ENCODE results near the gene CSRP3.

Gene CSRP3

GRCh38 chr11:19225581-19225980 is 23.8 kb upstream of the CSRP3 start:
- DNase-seq (ENCODE audit: low spot score) = no peak

- no peak for DNase-seq (ENCODE audit: low spot score)
Observed at GRCh38 chr11:19225123-19225522, 23.3 kb upstream of the CSRP3 start.

DNA sequence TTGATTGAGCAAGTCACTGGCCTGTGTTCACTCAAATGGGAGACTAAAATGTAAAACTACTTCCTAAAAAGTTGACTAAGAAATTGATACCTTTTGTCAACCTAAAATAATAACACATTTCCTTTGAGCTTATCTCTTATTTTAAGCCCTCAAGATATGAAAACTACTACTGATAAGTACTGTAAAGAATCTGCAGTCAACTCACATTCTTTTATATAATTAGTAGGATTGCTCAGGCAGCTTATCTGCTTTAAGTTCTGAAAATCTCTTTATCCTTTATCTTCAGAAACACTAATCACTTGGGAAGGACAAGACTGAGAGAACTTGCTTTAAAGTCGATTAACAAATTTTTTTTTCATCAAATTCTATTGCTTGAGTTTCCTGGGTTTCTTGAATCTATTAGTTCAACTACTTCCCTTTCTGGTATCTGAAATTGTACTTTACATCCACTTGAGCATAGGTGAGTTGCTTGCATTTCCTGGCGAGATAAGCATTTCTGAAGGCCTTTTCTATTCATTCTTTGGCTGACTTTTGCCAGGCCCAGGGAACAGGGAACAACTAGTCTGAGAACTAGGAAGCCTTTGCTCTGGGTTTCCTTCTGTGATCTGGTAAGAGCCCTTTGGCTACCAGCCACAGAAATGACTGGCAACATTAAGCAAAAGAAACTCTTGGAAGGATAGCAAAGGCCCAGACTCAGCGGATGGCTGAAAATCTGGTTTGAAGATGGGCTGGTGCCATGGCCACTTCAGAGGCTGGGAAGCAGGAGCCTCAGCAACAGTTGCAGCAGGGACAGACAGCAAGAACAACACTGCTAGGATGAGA is 19.3 kb upstream of the CSRP3 start:
- DNase-seq (ENCODE audit: low spot score) = no peak

DNA sequence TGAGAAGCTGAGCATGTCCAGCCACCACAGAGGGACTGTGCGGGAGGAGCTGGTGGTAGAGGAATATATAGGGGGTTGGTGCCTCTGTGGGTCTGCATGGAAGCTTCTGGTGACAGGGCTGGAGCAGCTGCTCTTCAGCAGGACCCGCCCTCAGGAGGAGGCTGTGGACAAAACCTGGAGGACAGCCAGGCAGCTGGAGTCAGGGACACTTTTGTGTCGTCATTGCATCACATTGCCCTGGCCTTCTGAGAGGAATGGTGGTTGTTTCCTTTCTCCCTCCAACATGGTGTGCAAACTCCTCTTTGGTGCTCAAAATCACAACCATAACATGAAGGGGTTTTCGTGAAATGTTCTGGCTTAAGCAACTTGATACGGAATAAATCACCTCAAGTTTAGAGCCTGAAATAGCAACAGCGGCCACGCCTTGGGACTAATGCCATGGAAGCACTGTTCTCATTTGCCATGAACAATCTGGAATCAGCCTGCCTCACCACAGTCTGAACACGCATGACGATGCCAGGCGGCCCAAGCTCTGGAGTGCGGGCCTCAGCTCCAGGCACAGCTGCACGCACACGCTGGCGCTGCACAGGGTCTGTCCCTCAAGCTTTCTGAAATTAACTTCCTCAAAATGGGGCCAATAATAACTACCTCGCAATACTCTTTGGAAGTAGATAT is 17.1 kb upstream of the CSRP3 start:
- no peak for DNase-seq (ENCODE audit: low spot score)

GRCh38 chr11:19218216-19218615 is 16.4 kb upstream of the CSRP3 start:
- no peak for DNase-seq (ENCODE audit: low spot score)

DNA sequence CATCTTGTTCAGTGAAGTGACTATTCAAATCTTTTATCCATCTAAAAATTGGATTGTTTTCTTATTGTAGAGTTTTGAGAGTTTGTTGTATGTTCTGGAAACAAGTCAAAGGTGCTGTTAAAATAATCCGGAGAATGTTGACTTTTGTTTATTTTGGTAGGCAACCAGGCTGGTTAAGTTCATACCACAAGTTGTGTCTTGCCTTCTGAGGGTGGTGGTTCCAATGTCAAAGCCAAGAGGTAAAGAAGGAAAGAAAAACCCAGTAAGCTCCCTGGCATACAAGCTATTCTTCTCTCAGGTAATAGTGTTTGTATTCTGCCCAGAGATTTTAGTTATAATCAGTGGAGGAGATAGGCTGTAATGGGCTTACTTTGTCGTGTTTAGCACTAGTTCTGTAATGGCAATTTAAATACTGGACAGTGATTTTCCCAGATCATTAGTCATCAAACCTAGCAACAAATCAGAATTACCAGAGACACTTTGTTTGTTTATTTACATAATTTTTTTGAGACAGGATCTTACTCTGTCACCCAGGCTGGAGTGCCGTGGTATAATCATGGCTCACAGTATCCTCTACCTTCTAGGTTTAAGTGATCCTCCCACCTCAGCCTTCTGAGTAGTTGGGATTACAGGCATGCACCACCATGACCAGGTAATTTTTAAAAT is 15.1 kb upstream of the CSRP3 start:
- DNase-seq (ENCODE audit: low spot score) = no peak

- DNase-seq (ENCODE audit: low spot score) = no peak
Observed at GRCh38 chr11:19216021-19216420, 14.2 kb upstream of the CSRP3 start.

DNA sequence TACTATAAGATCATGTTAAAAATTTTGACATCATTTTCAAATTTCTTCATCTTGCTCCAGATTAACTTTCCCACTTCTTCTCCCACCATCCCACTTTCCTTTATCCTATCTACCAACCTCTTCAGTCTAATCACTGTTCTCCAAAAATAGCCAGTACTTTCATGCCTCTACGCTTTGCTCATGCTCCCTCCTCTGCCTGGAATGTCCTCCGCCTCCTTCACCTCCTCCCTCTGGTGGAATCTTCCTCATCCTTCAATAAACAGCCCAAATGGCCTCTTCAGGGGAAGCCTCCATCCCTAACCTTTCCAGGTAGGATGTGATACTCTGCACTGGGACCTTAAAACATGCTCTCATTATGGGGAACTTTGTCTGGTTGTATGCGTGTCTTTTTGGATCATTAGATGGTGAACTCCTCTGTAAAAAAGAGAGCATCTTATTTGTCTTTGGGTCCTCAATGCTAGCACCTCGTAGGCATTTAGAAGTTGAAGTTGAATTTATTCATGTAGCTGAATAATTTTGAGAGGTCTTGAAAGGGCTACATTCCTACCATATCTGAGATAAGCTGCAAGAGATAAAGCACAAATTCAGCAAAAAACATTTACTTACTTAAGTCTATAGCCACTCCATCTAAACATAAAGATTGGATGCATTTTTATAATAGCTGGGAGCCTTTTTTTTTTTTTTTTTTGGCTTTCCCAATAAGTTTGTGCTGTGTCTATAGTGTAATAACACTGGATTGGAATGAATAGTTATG is 8.0 kb upstream of the CSRP3 start:
- DNase-seq (ENCODE audit: low spot score) = no peak

DNA sequence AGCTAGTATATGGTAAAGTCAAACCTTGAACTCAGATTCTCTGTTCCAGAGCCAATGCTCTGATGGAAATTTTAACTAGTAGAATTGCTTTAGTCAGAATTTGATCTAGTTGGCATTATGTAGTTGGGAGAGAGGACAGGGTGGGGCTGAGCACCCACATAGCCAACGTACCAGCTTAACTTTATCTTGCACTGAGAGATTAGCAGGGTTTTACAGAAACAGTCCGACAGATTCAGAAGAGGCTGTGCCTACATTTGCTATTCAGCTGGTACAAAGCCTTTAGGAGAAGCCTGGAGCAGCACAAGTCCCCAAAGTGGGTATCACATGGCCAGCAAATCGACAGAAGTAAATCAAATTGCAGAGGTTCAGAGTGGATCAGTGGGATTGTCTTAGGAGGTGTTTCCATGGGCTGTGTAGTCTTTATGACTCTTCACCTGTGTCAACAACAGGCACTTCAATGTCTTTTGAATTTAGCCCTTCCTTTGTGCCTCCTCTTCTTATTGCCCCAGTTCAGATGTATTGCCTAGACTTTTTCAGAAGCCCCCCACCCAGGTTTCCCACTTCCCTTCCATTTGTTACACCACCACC is 7.3 kb upstream of the CSRP3 start:
- no peak for DNase-seq (ENCODE audit: low spot score)

DNA sequence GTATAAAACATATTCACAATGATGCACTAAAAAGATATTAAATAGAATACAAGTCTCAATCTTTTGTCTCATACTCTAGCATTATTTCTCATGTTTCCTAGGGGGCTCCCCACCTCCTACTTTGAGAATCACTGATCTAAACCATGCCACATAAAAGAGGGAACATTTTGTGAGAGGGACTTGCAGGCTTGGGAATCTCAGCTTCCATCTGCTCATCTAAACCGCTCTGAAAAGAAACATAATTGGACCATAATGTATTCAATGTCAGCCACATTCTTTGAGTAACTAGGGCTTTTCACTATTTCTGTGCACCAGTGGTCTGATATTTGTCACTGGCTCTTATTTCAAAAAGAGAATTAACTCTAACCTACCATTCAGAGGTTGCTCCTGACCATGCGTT is 6.4 kb upstream of the CSRP3 start:
- no peak for DNase-seq (ENCODE audit: low spot score)

GRCh38 chr11:19204836-19205235 is 3.1 kb upstream of the CSRP3 start:
- no peak for DNase-seq (ENCODE audit: low spot score)

- DNase-seq (ENCODE audit: low spot score) = no peak
Observed at GRCh38 chr11:19200410-19201201, 1.2 kb downstream of the CSRP3 start.

- DNase-seq (ENCODE audit: low spot score) = no peak
Observed at GRCh38 chr11:19199771-19200170, 2.0 kb downstream of the CSRP3 start.

- no peak for DNase-seq (ENCODE audit: low spot score)
Observed at GRCh38 chr11:19199048-19199447, 2.7 kb downstream of the CSRP3 start.

GRCh38 chr11:19196432-19196831 is 5.4 kb downstream of the CSRP3 start:
- no peak for DNase-seq (ENCODE audit: low spot score)

GRCh38 chr11:19194620-19195308 is 7.0 kb downstream of the CSRP3 start:
- no peak for DNase-seq (ENCODE audit: low spot score)

GRCh38 chr11:19193916-19194315 is 7.9 kb downstream of the CSRP3 start:
- no peak for DNase-seq (ENCODE audit: low spot score)

DNA sequence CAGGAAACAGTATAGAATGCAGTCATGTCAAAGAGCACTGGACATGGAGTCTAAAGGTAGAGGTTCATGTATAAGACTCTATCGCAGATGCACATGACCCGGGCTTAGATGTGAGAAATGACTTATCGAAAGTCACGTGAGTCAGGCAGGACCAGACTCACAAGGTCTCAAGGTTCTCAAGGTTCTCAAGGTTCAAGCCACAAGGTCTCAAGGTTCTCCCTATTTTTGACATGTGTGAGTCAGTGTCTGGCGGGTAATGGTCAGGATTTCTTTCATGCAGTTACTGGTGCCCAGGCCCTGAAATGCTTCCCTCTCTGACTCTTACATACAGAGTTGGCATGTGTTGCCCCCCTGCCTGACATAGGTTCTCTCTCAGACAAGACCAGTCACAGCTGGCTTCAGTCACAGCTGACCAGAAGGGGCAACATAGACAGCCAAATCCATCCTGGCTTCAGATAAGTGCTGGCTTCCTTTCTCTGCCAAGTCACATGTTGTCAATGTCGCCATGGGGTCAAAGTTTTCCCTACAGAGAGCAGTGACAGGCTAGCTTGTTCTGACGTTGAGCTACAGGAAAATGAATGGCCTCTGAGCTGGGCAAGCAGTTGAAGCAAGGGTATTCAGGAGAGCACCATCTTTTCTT is 10.1 kb downstream of the CSRP3 start:
- DNase-seq (ENCODE audit: low spot score) = no peak

GRCh38 chr11:19187833-19188258 is 13.9 kb downstream of the CSRP3 start:
- no peak for DNase-seq (ENCODE audit: low spot score)
